ENCODE results near the gene GPRC5A. TPM values are rescaled to one million over a fixed set of nuclear protein-coding genes. Genes with fewer than 3 reads are reported as not detected.

Gene GPRC5A
- total and polyA plus RNA-seq, 2 of the 13 experiments (the other 11 are each of a cell fraction or from before 2014, with no cell fraction given): 0.27 to 3.0 TPM

DNA sequence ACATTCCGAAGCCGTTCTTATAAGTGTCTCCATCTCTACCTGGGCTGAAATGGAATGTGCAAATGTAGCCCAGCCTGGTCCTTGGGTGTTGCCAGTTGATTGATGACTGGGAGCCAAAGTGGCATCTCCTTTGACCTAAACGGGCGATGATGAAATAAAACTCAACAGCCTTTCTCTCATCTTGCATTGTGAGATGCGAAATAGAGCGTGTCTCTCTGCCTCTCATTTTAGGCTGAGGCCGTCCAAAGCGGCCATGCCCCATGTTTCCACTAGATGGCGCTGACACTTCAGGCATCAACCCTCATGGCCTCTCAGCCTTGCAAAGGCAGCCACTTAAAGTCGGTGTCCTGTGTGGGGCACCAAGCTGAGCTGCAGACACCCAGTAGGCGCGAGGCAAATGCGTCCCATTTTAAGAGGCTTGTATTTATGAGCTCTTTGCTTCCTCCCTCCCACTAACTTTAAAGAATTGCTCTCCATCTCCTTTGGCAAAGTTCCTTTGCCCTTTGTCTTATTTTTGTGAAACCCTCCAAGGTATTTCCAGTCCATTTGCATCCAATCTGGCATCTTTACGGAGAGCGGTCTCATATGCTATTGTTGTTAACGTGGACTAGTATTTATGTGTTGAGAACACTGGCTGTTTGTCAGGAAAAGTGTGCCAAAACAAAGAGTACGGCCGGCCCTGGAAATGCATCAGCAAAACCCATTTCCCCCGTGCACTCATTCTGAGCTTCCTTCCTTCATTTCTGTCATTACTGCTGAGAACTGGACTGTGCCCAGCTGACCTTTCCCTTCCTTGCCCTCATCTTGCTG, 25.0 kb downstream of the GPRC5A start (continued):
- TF ChIP-seq, protein P1, sequence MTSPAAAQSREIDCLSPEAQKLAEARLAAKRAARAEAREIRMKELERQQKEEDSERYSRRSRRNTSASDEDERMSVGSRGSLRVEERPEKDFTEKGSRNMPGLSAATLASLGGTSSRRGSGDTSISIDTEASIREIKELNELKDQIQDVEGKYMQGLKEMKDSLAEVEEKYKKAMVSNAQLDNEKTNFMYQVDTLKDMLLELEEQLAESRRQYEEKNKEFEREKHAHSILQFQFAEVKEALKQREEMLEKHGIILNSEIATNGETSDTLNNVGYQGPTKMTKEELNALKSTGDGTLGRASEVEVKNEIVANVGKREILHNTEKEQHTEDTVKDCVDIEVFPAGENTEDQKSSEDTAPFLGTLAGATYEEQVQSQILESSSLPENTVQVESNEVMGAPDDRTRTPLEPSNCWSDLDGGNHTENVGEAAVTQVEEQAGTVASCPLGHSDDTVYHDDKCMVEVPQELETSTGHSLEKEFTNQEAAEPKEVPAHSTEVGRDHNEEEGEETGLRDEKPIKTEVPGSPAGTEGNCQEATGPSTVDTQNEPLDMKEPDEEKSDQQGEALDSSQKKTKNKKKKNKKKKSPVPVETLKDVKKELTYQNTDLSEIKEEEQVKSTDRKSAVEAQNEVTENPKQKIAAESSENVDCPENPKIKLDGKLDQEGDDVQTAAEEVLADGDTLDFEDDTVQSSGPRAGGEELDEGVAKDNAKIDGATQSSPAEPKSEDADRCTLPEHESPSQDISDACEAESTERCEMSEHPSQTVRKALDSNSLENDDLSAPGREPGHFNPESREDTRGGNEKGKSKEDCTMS (CRISPR knock-in tag; conservative IDR thresholded peaks at IDR 0.05): no peak
- TF ChIP-seq SMYD3 (CRISPR knock-in tag; IDR thresholded peaks at IDR 0.05): no peak
- TF ChIP-seq ARHGAP35 (CRISPR knock-in tag; IDR thresholded peaks at IDR 0.05; ENCODE audit: borderline replicate concordance): no peak
- TF ChIP-seq, protein P2, sequence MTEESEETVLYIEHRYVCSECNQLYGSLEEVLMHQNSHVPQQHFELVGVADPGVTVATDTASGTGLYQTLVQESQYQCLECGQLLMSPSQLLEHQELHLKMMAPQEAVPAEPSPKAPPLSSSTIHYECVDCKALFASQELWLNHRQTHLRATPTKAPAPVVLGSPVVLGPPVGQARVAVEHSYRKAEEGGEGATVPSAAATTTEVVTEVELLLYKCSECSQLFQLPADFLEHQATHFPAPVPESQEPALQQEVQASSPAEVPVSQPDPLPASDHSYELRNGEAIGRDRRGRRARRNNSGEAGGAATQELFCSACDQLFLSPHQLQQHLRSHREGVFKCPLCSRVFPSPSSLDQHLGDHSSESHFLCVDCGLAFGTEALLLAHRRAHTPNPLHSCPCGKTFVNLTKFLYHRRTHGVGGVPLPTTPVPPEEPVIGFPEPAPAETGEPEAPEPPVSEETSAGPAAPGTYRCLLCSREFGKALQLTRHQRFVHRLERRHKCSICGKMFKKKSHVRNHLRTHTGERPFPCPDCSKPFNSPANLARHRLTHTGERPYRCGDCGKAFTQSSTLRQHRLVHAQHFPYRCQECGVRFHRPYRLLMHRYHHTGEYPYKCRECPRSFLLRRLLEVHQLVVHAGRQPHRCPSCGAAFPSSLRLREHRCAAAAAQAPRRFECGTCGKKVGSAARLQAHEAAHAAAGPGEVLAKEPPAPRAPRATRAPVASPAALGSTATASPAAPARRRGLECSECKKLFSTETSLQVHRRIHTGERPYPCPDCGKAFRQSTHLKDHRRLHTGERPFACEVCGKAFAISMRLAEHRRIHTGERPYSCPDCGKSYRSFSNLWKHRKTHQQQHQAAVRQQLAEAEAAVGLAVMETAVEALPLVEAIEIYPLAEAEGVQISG (CRISPR knock-in tag; IDR thresholded peaks at IDR 0.05): no peak
- no peak for TF ChIP-seq ZNF264 (CRISPR knock-in tag; IDR thresholded peaks at IDR 0.05)
- no peak for TF ChIP-seq CCAR2 (optimal IDR thresholded peaks at IDR 0.05; ENCODE audit: low read depth, low read length)
- TF ChIP-seq POLR2A (IDR thresholded peaks at IDR 0.05; ENCODE audit: insufficient read depth in 1 of 2, low read depth in 2 of 2, low read length in 2 of 2): no peak
- TF ChIP-seq, protein P3, sequence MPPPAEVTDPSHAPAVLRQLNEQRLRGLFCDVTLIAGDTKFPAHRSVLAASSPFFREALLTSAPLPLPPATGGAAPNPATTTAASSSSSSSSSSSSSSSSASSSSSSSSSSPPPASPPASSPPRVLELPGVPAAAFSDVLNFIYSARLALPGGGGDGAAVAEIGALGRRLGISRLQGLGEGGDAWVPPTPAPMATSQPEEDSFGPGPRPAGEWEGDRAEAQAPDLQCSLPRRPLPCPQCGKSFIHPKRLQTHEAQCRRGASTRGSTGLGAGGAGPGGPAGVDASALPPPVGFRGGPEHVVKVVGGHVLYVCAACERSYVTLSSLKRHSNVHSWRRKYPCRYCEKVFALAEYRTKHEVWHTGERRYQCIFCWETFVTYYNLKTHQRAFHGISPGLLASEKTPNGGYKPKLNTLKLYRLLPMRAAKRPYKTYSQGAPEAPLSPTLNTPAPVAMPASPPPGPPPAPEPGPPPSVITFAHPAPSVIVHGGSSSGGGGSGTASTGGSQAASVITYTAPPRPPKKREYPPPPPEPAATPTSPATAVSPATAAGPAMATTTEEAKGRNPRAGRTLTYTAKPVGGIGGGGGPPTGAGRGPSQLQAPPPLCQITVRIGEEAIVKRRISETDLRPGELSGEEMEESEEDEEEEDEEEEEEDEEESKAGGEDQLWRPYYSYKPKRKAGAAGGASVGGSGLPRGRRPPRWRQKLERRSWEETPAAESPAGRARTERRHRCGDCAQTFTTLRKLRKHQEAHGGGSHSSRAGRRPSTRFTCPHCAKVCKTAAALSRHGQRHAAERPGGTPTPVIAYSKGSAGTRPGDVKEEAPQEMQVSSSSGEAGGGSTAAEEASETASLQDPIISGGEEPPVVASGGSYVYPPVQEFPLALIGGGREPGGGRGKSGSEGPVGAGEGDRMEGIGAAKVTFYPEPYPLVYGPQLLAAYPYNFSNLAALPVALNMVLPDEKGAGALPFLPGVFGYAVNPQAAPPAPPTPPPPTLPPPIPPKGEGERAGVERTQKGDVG (CRISPR knock-in tag; IDR thresholded peaks at IDR 0.05; ENCODE audit: borderline replicate concordance): no peak
- no peak for TF ChIP-seq ZNF557 (CRISPR knock-in tag; IDR thresholded peaks at IDR 0.05)
- no peak for TF ChIP-seq GPN1 (CRISPR knock-in tag; IDR thresholded peaks at IDR 0.05; ENCODE audit: borderline replicate concordance)
- no peak for TF ChIP-seq NR2F6 (IDR thresholded peaks at IDR 0.05)
- no peak for TF ChIP-seq NR2F6 (CRISPR knock-in tag; IDR thresholded peaks at IDR 0.05)
- TF ChIP-seq ASH2L (IDR thresholded peaks at IDR 0.05; ENCODE audit: insufficient read length, low read depth, low read length): no peak
- no peak for TF ChIP-seq ZNF629 (CRISPR knock-in tag; conservative IDR thresholded peaks at IDR 0.05)
- TF ChIP-seq, protein P4, sequence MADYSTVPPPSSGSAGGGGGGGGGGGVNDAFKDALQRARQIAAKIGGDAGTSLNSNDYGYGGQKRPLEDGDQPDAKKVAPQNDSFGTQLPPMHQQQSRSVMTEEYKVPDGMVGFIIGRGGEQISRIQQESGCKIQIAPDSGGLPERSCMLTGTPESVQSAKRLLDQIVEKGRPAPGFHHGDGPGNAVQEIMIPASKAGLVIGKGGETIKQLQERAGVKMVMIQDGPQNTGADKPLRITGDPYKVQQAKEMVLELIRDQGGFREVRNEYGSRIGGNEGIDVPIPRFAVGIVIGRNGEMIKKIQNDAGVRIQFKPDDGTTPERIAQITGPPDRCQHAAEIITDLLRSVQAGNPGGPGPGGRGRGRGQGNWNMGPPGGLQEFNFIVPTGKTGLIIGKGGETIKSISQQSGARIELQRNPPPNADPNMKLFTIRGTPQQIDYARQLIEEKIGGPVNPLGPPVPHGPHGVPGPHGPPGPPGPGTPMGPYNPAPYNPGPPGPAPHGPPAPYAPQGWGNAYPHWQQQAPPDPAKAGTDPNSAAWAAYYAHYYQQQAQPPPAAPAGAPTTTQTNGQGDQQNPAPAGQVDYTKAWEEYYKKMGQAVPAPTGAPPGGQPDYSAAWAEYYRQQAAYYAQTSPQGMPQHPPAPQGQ (CRISPR knock-in tag; IDR thresholded peaks at IDR 0.05; ENCODE audit: borderline replicate concordance): no peak
